GM12878 (cell line): ENCODE measurements around the gene AGRN. TPM values are rescaled to one million over a fixed set of nuclear protein-coding genes. Genes with fewer than 3 reads are reported as not detected.

ENCODE experiments used
- ATAC-seq: fragments of 200-7000 bp; cut with Tn5 transposase; 3 replicates; pipeline ENCODE4 v1.9.1; 2020; ENCODE audit warnings: mild to moderate bottlenecking, moderate library complexity
- BruUV-seq: library from RNA; stranded (reverse); fragments of 400-500 nt; replicated peaks from 2 replicates; lab custom pipeline; 2021; lab: Mats Ljungman, UMichigan
- CTCF ChIA-PET: fragments of 300-600 bp; sonication (Branson Sonifier 250); formaldehyde crosslinking; extraction: SDS; loops from one replicate; lab custom pipeline; 2021; ENCODE audit warnings: inconsistent platforms; lab: Yijun Ruan, JAX
- POLR2A ChIA-PET: fragments of 350-600 bp; formaldehyde crosslinking; extraction: SDS; loops from one replicate; lab custom pipeline; 2021; ENCODE audit warnings: inconsistent platforms; lab: Charles Lee
- RAD21 ChIA-PET: fragments of 300-600 bp; sonication (Branson Sonifier 250); formaldehyde crosslinking; loops from one replicate; lab custom pipeline; 2023; ENCODE audit warnings: antibody characterized with exemption; ENCODE audit not compliant: unreplicated experiment; lab: Charles Lee
- SMC1A ChIA-PET: fragments of 300-600 bp; sonication (Branson Sonifier 250); formaldehyde crosslinking; loops from one replicate; lab custom pipeline; 2023; ENCODE audit not compliant: unreplicated experiment, uncharacterized antibody; lab: Charles Lee
- DNase-seq: peaks from one replicate; pipeline ENCODE4 v3.0.0-alpha.2; 2011; ENCODE audit warnings: low read depth, low spot score
- FAIRE-seq: peaks from 3 replicates; lab custom pipeline; 2011; peaks lifted over from hg19 to GRCh38; lab: Jason Lieb, UNC
- H2AFZ ChIP-seq: 2 replicates; pipeline ENCODE4 v1.6.0; 2011; ENCODE audit warnings: low read depth, low read length, control low read depth; ENCODE audit not compliant: control insufficient read depth
- H3K27ac ChIP-seq: 2 replicates; pipeline ENCODE4 v1.5.1; 2011; ENCODE audit warnings: control low read depth; ENCODE audit not compliant: control insufficient read depth, insufficient read depth
- H3K27me3 ChIP-seq, 2 experiments: replicated peaks in 1 of 2; 2 replicates each; pipeline versions ENCODE4 v1.6.0 to v1.6.1; 2011; ENCODE audit warnings: low read length in 1 of 2; ENCODE audit not compliant: control insufficient read depth in 2 of 2, insufficient read depth in 2 of 2
- H3K36me3 ChIP-seq, 2 experiments: 2 replicates each; pipeline ENCODE4 v1.5.1; 2011; ENCODE audit warnings: low read length in 1 of 2; ENCODE audit not compliant: control insufficient read depth in 2 of 2, insufficient read depth in 2 of 2
- H3K4me1 ChIP-seq: 2 replicates; pipeline ENCODE4 v1.6.1; 2011; ENCODE audit warnings: mild to moderate bottlenecking, low read length, moderate library complexity, mixed read lengths; ENCODE audit not compliant: control insufficient read depth, insufficient read depth
- H3K4me2 ChIP-seq: 2 replicates; pipeline ENCODE4 v1.6.0; 2011; ENCODE audit warnings: control low read depth; ENCODE audit not compliant: control insufficient read depth, insufficient read depth
- H3K4me3 ChIP-seq: fragments of 200-600 bp; sonication (generic); 2 replicates; pipeline ENCODE4 v1.5.1; 2016
- H3K79me2 ChIP-seq: 2 replicates; pipeline ENCODE4 v1.6.0; 2011; ENCODE audit warnings: low read length; ENCODE audit not compliant: control insufficient read depth, insufficient read depth
- H3K9ac ChIP-seq: 2 replicates; pipeline ENCODE4 v1.8.0; 2011; ENCODE audit warnings: low read length, control low read depth, mixed read lengths; ENCODE audit not compliant: control insufficient read depth, insufficient read depth
- H3K9me3 ChIP-seq: replicated peaks from 3 replicates; pipeline ENCODE4 v1.5.1; 2011; ENCODE audit warnings: mild to moderate bottlenecking, low read length; ENCODE audit not compliant: control insufficient read depth, insufficient read depth
- H4K20me1 ChIP-seq: 2 replicates; pipeline ENCODE4 v1.6.0; 2011; ENCODE audit not compliant: control insufficient read depth, insufficient read depth
- BCLAF1 ChIP-seq: fragments of 450-650 bp; IDR thresholded peaks from 2 replicates; pipeline ENCODE4 v1.6.1; 2017; ENCODE audit warnings: antibody characterized with exemption, mild to moderate bottlenecking, moderate library complexity
- WGBS: methylation state at CpG from one replicate; pipeline ENCODE4 v1.1.6; 2016; ENCODE audit warnings: low lambda C conversion rate; ENCODE audit not compliant: insufficient replicate concordance, insufficient coverage; ENCODE audit errors: missing lambda C conversion rate; 5-methylcytosine and 5-hydroxymethylcytosine counted together
- in situ Hi-C: fragments of 300-500 bp; cut with MboI; formaldehyde crosslinking; loops from 9 replicates; pipeline ENCODE4 v1.14.3; 2018; ENCODE audit warnings: mixed read lengths
- intact Hi-C: fragments of 100-400 bp; cut with micrococcal nuclease; formaldehyde crosslinking; loops from one replicate; pipeline ENCODE4 v1.14.2; 2022; ENCODE audit not compliant: unreplicated experiment
- polyA plus RNA-seq, 11 experiments: library from polyadenylated mRNA; depleted of rRNA in 4 of 11; unstranded in 6 of 11; stranded (reverse) in 5 of 11; fragments of >200 nt; fragmentation: Nextera tagmentation in 4 of 11; fragmentation: Illumina TruSeq in 1 of 11; extraction: Ambion mirVana in 4 of 11; extraction: Trizol in 1 of 11; gene quantifications; 1 replicate in 1 of 11; 2 replicates in 10 of 11; pipeline versions ENCODE4 v1.2.1 to v1.2.3, GENCODE V29; 2011 to 2016; ENCODE audit warnings: inconsistent platforms in 2 of 11, missing spikeins in 2 of 11, low read depth in 1 of 11
- total RNA-seq, 4 experiments: library from RNA; depleted of rRNA in 3 of 4; stranded (reverse); fragments of >200 nt in 3 of 4; fragmentation: Illumina TruSeq in 1 of 4; extraction: Trizol in 1 of 4; gene quantifications; 2 replicates each; pipeline versions ENCODE4 v1.2.1 to v1.2.3, GENCODE V29; 2013 to 2021

The AGRN gene
- total and polyA plus RNA-seq, 10 of the 15 experiments (the other 5 are each of a cell fraction or from before 2014, with no cell fraction given), result 0.02 to 41.8 (median 4.1) TPM

DNA sequence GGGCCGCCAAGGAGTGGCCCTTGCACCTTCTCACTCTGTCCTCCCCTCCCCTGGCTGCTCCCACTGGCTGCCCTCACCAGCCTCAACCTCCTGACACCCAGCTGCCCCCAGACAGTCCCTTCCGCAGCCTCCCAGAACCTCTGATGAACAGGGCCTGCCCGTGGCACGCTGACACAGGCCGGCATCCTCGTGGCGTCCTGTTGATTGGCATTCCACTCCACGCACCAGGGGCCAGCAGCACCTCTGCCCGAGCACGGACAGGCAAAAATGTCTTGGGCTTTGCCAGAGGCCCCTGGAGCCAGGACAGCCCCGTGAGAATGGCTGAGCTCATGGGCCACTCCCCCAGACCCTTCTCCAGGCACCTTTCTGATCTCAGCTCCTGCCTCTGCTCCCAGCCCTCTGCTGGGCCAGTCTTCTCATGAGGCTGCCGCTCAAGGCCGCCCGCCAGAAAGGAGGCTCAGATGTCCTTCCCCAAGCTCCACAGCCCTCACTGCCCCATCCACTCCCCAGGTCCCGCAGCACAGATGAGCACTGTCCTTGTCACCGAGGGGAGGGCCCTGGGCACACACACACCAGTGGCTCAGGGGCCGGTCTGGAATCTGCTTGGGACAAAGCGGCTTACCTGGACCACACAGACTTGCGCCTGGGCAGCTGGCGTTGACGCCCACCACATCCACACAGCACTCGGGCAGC is 70.0 kb downstream of the AGRN start:
- FAIRE-seq, result no peak
- Histone ChIP-seq H3K36me3 (no peaks in the 10 kb centered on the region), H3K9me3 (no peaks in the 10 kb centered on the region), H3K9ac (no peak overlapping the region), H3K4me1 (peaks cover 7% of the 10 kb centered on the region; the same call in 1 of the 2 replicates), H4K20me1 (no peaks in the 10 kb centered on the region), H3K4me3 (no peak overlapping the region), H3K27me3 (no peaks in the 10 kb centered on the region), H2AFZ (no peak overlapping the region), H3K27ac (no peak overlapping the region), H3K79me2 (no peaks in the 10 kb centered on the region), H3K4me2 (no peak overlapping the region)
- WGBS, result 90% methylated on average over 22 of the region's 22 CpGs
- TF ChIP-seq BCLAF1, result no peak
- SMC1A ChIA-PET, result no interaction called here
- intact Hi-C loops (no loop called here), in situ Hi-C loops (no loop called here)
- no peak for ATAC-seq
- CTCF ChIA-PET, result no interaction called here
- BruUV-seq, result no TSS peak
- no peak for DNase-seq
- POLR2A ChIA-PET, result no interaction called here
- RAD21 ChIA-PET, result no interaction called here
